HL-60/S4 (cell line): Measurements from ENCODE around the gene MAST4.

Experiments
- in situ Hi-C: fragments of 300-500 bp; cut with MboI; formaldehyde crosslinking; loops from 2 replicates; pipeline ENCODE4 v1.14.3; 2022; ENCODE audit warnings: low sequenced_read_pairs

MAST4 gene

DNA sequence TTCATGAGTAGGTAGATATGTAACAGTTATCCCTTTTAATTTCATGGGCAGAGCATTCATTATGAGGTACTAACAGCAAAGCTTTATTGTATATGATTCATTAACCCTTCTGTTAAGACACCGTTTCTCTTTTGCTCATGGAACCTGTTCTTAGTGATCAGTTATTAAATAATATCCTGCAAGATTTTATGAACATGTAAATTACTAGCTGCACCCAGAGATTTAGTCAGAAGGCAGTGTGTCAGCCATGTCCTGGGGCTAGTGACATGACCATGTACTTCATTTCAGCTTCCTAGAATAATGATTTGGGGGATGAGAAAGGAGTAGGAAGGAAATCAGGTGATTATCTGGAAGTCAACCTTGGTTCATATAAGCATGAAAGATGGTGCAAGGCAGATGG is 7.0 kb downstream of the MAST4 start:
- in situ Hi-C loops, result no loop called here

DNA sequence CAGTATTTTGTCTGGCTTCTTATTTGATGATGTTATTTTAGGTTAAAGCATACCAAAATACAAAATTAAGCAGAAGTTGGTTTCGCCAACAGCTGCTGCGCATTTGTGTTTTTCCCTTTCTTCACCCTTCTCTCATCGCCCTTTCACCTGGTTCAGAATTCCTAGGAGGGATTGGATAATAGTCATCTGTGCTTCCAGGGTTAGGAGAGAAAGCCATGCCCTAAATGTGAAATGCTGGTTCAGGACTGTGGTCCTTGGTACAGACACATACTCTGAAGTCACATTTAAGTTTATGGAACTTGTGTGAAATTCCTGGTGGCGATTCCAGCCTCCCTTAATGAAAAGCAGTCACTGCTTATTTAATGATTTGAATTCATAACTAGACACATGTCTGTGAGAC is 7.7 kb downstream of the MAST4 start:
- in situ Hi-C loops, result no loop called here

GRCh38 chr5:66606713-66607112 is 10.5 kb downstream of the MAST4 start:
- in situ Hi-C loops, result no loop called here

- in situ Hi-C loops, result no loop called here
These were observed 12.3 kb downstream of the MAST4 start for GRCh38 chr5:66608501-66608900.

GRCh38 chr5:66609615-66610014 is 13.4 kb downstream of the MAST4 start:
- in situ Hi-C loops, result no loop called here

DNA sequence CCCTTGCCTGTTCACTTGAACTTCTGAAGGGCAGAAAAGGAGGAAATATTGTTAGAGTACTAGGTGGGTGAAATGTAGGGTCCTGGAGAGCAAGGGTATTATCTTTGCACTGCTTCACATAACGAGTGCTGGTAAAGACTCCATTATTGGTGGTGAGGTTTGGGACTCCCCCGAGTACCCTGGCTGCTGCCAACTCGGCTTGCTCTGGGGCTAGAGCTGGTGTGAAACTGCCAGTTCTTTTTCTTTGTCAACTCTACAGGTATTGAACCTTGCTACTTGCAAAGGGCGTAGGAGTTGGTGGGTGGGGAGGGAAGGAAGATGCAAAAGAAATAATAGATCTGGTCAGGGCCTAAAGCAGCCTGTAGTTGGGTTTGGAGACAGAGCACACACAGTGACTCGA is 16.0 kb downstream of the MAST4 start:
- in situ Hi-C loops, result no loop called here

DNA sequence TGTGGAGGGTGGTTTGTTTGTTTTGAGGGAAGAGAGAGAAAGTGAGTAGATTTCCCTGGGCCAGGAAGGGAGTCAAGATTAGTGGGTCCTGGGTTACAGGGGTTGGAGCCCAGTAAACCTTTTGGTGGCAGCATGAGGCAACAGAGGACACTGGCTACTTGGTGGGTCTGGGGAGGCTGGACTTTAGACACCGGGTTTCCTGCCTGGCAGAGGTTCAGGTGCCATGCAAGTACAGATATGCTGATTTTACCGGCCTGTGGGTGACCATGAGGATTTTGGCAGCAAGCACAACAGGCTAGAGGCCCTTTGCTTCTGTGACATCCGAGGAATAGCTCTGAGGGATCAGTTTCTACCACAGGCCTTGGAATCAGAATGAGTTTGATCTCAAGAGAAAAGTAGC is 18.9 kb downstream of the MAST4 start:
- in situ Hi-C loops, result no loop called here

DNA sequence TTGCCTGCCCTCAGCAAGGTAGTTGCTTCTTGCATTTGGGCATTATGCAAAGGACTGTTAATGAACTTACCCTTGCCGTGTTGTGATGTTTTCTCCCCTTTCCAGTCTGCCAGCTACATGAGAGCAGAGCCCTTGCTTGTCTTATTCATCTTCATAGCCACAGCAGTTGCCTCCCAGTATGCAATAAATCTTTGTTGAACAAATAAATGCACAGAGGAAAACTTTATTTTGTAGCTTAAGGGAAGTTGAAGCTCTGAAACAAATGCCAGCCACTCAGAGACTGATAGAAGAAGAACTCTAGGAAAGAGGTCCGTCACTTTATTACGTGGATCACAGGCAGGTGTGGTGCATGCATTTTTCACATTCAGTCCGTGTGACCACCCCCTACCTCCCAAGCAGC is 19.7 kb downstream of the MAST4 start:
- in situ Hi-C loops, result no loop called here

- in situ Hi-C loops, result no loop called here
These were observed 20.5 kb downstream of the MAST4 start for GRCh38 chr5:66616520-66617225.

DNA sequence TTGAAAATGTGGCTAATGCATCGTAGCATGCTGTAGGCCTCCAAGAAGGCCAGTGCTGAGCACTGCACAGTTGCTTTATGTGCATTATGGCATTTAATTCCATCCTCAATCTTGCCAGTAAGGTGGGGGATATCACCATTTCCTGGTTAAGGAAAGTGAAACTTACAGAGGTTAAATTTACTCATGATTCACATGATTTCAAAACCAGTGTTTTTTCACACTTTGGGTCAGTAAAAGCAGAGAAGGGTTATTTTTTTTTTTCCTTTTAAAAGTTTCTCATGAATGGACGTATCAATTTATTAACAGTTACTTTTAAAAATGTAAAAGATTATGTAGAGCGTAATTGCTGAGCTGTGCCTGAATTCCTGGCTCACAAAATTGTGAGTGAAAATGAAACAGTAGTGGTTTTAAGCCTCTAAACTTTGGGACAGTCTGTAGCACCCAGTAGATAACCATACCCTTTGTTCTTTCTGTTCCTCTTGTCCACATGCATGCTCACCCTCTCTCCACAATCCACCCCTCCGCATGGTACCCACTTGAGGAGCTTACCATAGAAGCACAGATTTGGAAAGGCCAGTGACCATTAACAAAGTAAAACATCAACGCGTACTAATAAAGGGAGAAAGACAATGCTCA is 21.2 kb downstream of the MAST4 start:
- in situ Hi-C loops, result no loop called here

- in situ Hi-C loops, result no loop called here
These were observed 22.0 kb downstream of the MAST4 start for GRCh38 chr5:66617991-66618768.

DNA sequence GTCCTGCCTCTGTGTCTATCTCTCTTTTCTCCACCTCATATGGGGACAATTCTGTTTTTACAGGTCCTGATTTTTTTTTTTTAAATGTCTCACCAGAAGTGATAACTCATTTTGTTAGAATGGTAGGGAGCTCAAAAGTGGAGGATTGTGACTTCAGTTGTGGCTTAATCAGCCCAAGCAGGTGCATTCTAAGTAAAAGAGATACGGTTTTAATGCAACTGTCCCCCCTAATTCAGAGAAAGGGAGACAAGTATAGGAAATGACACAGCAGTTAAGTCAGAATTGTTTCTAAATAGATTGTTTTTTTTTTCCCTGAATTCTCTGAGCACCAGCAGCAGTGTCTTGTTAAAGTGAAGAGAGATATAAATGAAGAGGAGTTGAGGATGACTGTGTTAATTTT is 24.5 kb downstream of the MAST4 start:
- in situ Hi-C loops, result no loop called here

- in situ Hi-C loops, result no loop called here
These were observed 25.0 kb downstream of the MAST4 start for GRCh38 chr5:66621146-66621545.

DNA sequence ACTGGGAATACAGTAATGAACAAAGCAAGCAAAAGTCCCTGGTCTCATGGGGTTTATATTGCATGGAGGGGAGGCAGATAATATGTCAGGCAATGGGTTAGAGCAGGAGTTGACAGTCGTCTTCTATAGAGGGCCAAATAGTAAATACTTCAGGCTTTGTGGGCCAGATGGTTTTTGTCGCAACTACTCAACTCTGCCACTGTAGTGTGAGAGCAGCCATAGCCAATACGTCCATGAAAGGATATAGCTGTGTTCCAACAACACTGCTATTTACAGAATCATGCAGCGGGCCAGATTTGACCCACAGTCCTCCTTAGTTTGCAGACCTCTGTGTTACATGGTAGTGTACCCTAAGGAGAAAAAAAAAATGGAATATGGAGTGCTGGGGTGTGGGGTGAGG is 25.5 kb downstream of the MAST4 start:
- in situ Hi-C loops, result no loop called here

DNA sequence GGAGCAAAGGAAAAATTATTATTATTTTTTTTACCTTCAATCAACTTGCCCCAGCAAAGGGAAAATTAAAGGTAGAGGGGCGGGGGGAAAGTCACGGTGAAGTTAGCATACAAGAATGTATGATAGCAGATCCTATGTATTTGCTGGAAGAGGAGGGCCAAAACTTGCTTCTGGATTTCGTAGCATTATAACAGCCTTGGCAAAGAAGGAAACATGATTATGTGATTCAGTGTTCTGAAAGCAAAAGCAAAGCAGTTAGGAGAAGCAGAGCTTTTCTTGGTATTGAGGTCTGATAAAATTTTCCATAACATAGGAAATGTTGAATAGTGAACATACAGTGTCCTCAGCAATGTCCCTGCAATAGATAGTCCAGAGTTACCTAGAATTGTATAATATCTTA is 32.4 kb downstream of the MAST4 start:
- in situ Hi-C loops, result no loop called here

DNA sequence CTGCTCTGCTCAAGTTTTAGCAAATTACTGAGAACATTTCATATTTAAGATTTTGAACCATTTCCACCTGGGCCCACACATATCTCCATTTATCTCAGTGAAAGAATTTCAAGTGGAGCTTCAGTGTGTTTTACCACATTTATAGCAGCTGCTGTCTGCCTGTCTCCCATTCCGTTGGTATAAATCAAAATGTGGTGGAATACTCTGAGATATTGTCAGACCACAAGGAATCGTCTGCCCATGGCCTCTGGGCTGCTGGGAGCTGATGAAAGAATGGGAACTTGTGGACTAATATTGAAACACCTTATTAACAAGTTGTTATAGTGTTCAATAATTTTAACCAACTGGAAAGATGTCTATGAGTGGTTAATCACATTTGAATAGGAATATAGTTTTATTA is 33.3 kb downstream of the MAST4 start:
- in situ Hi-C loops, result no loop called here

GRCh38 chr5:66633754-66634153 is 37.6 kb downstream of the MAST4 start:
- in situ Hi-C loops, result no loop called here

- in situ Hi-C loops, result no loop called here
These were observed 38.4 kb downstream of the MAST4 start for GRCh38 chr5:66634601-66635000.

- in situ Hi-C loops, result no loop called here
These were observed 41.8 kb downstream of the MAST4 start for GRCh38 chr5:66637994-66638393.

GRCh38 chr5:66639037-66639436 is 42.8 kb downstream of the MAST4 start:
- in situ Hi-C loops, result no loop called here

- in situ Hi-C loops, result no loop called here
These were observed 46.3 kb downstream of the MAST4 start for GRCh38 chr5:66642538-66642937.

- in situ Hi-C loops, result no loop called here
These were observed 47.2 kb downstream of the MAST4 start for GRCh38 chr5:66643387-66643786.
